ENCODE results near the gene ARHGEF4.

ARHGEF4 gene

GRCh38 chr2:130836501-130837174, at the start of gene ARHGEF4:
Gene ARHGEF4, plus strand, starts transcription at chr2:130836914. Its CDS starts 40 bp downstream, at chr2:130836954.
- DNase-seq, result no peak

DNA sequence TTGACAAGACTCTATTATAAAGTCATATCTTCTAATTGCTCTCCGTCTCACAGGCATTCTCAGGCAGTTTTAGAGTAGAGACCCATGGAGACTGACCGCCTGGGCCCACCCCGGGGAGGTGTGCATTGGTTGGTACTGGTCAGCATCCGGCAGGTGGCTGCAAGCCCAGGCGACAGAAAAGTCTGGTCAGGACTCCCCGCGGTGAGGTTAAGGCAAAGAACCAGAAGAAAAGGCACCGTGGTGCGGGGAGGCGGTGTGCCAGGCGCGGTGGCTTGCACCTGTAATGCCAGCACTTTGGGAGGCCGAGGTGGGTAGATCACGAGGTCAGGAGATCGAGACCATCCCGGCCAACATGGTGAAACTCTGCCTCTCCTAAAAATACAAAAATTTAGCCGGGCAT, 48.9 kb upstream of the ARHGEF4 start:
- no peak for DNase-seq

GRCh38 chr2:130790312-130790711, 46.4 kb upstream of the ARHGEF4 start:
- no peak for DNase-seq

- no peak for DNase-seq
Measured at GRCh38 chr2:130790804-130791616, 45.7 kb upstream of the ARHGEF4 start.

DNA sequence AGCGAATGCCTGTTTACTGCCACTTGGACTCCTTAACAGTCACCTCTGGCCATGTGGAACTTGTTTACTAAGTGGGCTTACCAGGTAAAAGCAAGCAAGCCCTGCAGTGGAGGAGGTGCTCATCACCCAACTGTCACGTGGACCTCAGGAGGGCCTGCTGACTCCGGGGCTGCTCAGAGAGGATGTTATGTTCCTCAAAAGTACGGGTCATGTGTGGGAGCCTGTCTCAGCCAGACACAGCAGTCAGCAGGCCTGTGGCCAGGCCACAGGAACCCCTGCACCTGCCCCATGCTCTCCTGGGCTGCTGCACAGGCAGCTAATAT, 45.1 kb upstream of the ARHGEF4 start:
- no peak for DNase-seq

- DNase-seq, result no peak
Measured at GRCh38 chr2:130795431-130795830, 41.3 kb upstream of the ARHGEF4 start.

- DNase-seq, result no peak
Measured at GRCh38 chr2:130796290-130796689, 40.4 kb upstream of the ARHGEF4 start.

DNA sequence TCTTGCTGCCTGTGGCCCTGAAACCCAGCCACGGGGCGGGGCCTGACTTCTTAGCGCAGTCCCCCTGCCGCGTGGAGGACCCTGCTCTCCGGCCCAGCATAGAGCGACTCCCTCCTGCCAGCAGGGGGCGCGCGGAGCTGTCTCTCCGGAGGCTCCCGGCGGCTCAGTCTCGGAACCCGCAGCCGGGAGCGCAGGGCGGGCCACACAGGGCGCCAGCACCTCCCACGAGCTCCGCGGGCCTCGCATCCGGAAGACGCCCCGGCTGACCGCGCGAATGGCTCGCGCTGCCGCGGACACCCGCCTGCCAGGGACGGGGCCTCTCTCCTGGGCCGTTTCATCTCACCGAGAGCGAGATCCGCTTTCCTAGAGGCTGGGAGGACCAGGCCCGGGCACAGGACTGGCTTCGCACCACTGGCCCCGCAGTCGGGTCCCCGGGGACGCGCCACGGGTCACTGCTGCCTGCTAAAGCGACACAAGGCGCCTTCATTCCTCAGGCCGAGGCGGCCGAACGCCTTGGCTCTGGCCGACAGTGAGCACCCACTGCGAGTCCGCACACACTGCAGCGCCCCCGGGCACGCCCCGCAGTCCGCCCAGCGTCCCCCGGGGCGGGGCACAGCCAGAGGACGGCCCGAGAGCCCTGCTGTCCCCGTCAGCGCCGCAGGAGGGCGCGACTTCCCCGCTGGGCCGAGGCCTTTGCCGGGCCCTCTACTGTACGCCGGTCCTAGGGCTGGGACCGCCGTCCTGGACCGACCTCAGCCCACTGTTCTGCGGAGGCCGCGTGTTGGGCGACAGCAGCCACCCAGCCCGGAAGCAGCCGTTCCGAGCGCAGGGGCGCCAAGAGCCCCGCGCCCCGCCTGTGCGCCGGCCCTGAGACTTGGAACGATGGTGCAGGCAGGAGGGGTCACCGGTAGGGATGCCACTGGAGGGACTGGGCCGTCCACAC, 39.0 kb upstream of the ARHGEF4 start:
- peak; percentile 97 for DNase-seq

GRCh38 chr2:130798472-130799218, 38.1 kb upstream of the ARHGEF4 start:
- peak; percentile 71 for DNase-seq

DNA sequence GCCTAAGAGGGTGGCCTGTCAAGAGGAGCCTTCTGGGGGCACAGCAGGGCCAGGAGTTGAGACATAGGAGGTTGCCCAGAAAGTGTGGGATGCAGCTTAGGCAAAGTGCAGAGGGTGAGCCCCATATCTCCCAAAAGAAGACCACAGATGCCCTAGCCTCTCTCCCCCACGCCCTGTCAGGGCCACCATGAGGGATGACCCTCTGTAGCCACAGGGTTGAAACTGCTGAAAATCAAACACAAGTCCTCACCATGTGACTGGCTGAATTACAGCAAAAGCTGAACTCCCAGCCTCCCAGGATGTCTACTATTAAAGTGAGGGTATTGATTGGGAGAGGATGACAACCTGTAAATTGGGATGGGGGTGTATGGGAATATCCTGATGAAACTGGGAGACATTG, 37.4 kb upstream of the ARHGEF4 start:
- no peak for DNase-seq

DNA sequence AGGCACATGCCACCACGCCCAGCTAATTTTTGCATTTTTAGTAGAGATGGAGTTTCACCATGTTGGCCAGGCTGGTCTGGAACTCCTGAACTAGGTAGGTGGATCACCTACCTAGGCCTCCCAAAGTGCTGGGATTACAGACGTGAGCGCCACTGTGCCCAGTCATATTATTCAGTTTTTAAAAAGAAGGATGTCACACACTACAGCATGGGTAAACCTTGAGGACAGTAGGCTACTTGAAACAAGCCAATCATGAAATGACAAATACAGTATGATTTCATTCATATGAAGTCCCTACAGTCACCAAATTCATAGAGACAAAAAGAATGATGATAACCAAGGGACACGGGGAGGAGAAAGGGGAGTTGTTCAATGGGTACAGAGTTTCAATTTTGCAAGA, 31.1 kb upstream of the ARHGEF4 start:
- no peak for DNase-seq

DNA sequence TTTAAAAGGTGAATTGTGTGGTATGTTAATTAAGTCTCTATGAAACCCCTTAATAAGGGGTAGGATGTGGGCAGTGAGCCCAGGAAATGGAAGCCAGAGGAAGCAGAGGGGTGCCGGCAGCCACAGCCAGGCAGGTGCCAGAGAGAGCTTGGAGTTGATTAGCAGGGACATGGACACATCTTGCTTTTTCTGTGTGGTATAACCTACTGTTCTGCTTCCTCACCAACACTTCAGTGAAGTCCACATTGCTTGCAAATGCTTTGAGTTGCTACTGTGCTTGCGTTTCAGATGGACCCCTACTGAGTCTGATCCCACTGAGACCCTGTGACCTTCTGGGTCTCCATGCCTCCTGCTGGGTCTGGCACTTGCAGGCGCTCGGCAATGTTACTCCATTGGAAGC, 30.3 kb upstream of the ARHGEF4 start:
- DNase-seq, result no peak

DNA sequence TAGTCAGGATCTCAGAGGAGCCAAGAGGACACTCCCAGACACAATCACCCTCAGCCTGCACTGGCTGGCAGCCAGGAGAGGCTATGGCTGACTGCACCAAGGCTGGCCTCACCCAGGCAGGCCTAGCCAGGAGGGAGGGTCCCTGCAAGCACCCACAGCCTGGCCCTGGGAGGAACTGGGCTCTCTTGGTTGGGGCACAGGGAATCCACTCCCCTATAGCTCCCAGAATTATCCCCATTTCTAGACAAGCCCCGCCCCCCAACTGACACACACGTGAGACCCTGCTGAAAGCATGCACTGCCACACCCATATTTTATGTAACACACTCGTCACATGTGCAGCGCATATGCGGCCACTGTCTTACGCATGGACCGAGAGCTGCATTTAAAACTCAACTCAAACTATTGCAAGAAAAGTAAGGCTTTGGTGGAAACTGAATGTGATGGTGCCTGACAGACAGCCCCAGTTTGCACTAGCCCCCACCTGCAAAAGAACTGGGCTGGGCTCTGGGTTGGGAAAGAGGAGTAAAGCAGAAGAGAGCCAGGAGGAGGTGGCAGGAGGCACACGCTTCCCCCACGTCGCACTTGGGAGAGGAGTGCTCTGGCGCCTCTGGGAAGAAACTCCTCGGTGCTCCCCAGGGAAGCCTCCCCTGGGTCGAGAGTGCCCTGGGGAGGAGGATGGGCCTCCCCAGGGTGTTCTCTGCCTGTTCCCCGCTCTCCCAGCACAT, 28.9 kb upstream of the ARHGEF4 start:
- DNase-seq, result no peak

- DNase-seq, result no peak
Measured at GRCh38 chr2:130808482-130809268, 28.0 kb upstream of the ARHGEF4 start.

DNA sequence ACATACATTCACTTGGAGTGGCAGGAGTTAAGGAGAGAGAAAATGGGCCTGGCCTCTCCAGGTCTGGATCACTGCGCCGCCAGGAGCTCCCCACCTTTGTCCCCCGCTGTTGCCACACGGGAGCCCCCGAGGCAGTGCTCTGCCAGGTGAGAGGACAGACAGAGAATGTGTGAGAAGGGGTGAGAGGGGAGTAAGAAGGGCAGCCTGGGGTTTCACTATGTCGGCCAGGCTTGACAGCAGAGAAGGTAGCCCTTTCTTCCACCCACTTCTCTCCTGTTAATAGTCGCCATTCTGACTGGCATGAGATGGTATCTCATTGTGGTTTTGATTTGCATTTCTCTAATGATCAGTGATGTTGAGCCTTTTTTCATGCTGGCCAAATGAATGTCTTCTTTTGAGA, 26.2 kb upstream of the ARHGEF4 start:
- DNase-seq, result no peak

DNA sequence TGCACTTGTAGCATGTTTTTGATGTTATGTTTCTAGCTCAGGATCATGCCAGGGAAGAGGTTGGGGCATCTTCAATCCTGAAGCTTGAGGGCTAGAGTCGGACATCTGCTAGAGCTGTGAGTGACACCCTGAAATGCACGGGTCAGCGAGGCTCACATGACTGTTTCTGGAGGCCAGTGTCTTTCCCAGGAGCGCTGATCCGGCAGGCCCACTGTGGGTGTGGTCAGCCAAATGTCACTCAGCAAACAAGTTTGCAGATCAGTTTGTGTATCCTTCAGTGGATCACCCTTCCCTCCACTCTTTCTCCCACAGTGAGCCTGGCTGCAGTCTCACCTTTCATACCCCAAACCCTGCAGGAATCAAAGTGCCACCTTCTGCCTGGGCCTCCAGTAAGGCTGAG, 23.0 kb upstream of the ARHGEF4 start:
- no peak for DNase-seq

- no peak for DNase-seq
Measured at GRCh38 chr2:130814931-130815680, 21.6 kb upstream of the ARHGEF4 start.

GRCh38 chr2:130818809-130819208, 17.9 kb upstream of the ARHGEF4 start:
- DNase-seq, result no peak

DNA sequence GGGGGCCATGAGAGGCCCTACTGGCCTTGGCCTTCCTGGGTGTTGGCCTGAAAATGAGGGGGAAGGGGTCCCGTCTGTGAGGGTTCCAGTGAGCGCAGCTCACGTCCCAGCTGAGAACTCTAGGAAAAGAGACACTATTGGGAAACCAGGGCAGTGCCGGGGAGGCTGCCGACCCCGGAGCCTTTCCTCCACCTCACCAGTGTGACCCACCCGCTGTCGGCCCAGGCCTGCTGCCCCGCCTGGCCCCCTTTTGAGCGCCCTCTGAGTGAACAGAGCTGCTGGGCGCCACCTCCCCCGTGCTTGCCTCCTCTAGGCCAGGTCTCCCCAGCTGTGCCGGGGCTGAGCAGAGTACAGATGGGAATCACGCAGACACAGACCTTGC, 17.5 kb upstream of the ARHGEF4 start:
- no peak for DNase-seq

DNA sequence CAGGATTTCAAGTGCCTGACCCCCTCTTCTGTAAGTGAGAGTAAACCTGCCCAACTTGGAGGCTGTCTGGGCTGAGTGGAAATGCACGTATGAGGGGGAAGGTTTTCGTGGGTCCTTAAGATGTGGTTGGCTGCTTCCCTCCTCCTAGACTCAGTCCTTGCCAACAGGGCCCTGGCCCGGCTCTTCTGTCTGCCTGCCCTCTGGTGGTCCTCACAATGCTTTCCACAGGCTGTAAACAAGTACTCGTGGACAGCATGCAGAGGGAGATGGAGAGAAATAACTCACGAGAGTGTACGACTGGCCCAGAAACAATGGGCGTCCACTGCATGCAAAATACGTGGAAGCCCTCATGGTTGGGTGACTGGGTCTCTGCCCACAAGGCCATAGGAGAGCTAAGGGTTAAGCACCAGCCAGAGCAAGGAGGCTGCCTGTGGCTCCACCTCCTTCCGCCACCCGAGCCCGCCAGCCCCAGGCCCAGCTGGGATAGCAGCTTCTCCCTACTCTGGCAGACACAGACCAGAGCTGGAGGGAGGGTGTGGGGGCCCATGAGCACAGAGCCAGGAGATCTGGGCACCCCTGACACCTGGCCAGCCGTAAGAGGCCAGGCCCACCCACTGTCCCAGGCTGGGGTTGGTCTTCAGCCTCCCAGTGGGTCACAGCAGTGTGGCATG, 17.0 kb upstream of the ARHGEF4 start:
- peak; percentile 83 for DNase-seq

All from retina (tissue), 1 donor.